M059J (cell line): ENCODE measurements around the gene ZNF892. TPM values are rescaled to one million over a fixed set of nuclear protein-coding genes. Genes with fewer than 3 reads are reported as not detected.
A peak's percentile ranks its signal among the peaks of the same experiment; 100 is the strongest.
"Not testable (repeated sequence)": the region's sequence is repeated elsewhere in the genome, so short reads cannot be mapped to it uniquely, and the experiment has no call there.

Experiments
- DNase-seq: peaks from one replicate; pipeline ENCODE4 v3.0.0-alpha.2; 2012; ENCODE audit warnings: low read depth
- total RNA-seq: library from RNA; depleted of rRNA; stranded (reverse); fragments of >200 nt; shearing (Covaris generic); gene quantifications from 2 replicates; pipeline ENCODE4 v1.2.3, GENCODE V29; 2014; rRNA removed

ZNF892 gene
- total RNA-seq, 1 experiment from 2014 or later: 2.7 TPM

DNA sequence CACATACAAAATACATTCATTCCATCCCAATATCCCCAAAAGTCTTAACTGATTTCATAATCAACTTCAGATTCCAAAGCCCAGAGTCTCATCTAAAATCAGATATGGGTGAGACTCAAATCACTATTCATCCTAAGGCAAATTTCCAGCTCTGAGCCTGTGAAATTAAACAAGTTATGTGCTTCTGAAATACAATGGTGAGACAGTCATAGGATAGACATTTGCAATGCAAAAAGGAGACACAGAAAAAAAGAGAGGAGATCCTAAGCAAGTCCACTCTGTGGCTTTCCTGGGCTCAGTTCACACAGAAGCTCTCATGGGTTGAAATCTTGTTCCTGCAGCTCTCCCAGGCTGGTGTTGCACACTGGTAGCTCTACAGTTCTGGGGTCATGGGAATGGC, 18.3 kb downstream of the ZNF892 start:
- peak; percentile 7 for DNase-seq

DNA sequence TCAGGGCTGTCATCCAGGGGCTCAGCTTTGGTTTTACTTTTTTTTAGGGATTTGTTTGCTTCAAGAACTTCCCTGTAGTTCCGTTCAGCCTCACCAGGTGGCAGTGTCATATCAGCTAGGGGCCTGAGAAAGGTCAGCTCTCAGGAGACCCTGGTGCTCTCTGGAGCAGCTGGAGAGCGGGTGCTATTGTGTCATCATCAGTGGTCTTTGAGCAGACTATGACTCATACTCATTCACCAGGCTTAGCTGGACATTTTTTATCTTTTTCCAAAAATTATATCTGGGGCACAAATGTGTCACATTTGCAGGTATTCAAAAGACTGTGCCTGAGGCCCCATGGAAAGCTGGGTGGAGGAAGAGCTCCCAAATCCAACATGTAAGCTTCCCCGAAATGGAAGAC, 24.4 kb downstream of the ZNF892 start:
- peak; percentile 81 for DNase-seq

DNA sequence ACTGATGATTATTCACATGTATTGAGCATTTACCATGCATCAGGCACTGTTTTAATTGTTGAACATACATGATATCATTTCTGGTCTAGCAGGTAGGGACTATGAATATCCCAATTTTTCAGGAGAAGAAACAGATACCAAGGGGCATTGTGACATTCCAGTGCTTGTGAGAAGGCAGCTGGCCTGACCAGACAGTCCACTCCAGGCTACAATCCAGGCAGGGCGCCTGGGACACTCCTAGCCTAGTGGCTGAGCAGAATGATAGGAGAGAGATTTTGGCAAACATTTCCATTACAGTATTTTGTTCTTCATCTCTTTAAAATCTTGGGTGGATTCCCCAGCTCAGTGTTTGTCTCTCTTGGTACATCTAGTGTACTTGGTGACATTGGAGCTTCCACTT, 24.9 kb downstream of the ZNF892 start:
- DNase-seq: peak; percentile 6

DNA sequence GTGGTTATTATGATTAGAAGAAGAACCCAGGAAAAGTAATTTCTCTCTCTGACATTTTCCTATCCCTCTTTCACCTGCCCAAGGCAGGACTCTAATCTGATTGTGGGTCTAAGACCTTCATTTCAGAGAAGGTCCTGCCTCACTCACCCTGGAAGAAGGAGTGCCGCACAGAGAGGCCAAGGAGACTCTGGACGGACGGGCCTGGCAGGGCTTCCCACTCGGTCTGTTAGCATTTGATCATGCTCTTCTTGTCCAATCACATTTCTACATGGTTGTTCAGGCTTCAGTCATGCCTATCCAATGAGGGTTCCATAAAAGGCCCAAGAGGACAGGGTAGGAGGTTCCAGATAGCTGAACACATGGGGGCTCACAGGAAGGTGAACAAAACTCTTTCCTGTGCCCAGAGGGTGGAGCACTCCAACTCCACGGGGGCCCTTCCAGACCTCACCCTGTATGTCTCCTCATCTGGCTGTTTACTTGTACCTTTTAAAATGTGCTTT, 27.0 kb downstream of the ZNF892 start:
- DNase-seq: no peak

DNA sequence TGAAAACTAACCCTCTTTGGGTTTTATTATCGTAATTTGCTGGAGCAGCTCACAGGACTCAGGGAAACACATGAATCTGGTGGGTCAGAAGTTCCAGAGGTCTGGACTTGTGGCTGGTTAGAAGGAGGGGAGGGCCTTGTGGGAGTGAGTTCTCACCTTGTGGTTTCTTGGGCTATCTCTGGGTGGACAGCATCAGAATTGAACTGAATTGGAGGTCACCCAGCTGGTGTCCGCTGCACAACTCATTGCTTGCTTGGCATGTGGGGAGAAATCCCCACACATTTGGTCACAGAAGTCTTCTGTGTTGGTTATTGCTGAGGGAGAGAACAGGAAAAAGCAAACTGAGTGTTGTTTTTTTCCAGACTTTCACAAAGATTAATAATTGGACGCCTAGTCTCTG, 27.5 kb downstream of the ZNF892 start:
- peak; percentile 4 for DNase-seq

DNA sequence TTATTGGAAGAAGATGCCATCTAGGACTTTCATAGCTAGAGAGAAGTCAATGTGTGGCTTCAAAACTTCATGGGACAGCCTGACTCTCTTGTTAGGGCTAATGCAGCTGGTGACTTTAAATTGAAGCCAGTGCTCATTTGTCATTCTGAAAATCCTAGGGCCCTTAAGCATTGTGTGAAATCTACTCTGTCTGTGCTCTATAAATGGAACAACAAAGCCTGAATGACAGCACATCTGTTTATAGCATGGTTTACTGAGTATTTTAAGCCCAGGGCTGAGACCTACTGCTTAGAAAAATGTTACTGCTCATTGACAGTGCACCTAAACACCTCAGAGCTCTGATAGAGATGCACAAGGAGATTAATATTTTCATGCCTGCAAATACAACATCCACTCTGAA, 30.8 kb downstream of the ZNF892 start:
- no peak for DNase-seq

DNA sequence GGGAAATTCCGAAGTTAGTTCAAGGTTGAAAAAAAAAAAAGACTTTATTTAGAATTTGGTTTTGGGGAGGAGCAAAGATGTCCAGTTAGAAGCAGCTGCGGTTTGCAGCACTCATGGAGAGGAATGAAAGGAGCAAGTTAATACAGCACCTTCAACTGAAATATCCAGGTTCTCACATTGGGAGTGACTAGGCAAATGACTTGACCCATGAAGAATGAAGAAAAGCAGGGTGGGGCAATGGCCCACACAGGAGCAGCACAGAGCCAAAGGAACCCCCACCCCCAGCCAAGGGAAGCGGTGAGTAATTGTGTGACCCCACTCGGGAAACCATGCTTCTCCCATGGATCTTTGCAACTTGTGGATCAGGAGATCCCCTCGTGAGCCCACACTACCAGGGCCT, 32.8 kb downstream of the ZNF892 start:
- DNase-seq: peak; percentile 40

DNA sequence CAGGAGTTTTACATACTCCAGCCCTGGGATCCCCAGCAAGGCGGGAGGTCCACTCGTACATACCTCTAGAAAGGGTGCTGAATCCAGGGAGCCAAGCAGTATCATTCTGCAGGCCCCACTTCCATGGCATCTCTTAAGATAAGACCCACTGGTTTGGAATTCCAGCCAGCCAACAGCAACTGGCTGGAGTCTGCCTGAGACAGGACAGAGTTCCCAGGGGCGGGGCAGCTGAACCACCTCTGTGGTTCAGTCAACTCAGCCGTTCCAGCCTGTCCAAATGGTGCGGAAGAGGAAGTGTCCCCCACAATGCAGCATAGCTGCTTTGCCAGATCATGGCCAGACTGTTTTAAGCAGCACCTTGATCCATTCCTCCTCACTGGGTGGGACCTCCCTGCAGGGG, 33.2 kb downstream of the ZNF892 start:
- DNase-seq: no peak

DNA sequence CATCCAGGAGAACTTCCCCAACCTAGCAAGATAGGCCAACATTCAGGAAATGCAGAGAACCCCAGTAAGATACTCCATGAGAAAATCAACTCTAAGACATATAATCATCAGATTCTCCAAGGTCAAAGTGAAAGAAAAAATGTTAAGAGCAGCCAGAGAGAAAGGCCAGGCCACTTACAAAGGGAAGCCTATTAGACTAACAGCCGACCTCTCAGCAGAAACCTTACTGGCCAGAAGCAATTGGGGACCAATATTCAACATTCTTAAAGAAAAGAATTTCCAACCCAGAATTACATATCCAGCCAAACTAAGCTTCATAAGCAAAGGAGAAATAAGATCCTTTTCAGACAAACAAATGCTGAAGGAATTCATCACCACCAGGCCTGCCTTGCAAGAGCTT, 34.8 kb downstream of the ZNF892 start:
- not testable (repeated sequence) for DNase-seq

Other genes with a start within 250 kb of the ZNF892 start
- gene MAL, start 181.8 kb upstream of the ZNF892 start, total RNA-seq: 11.3 and 14.7 TPM in 2 replicates
- gene MRPS5, start 85.7 kb upstream of the ZNF892 start, total RNA-seq: 66.4 and 66.8 TPM in 2 replicates
- gene ZNF514, start 47.7 kb upstream of the ZNF892 start, total RNA-seq: 2.7 and 6.1 TPM in 2 replicates
- 7.4 and 8.1 TPM in 2 replicates for gene ZNF2, start 41.7 kb upstream of the ZNF892 start, total RNA-seq
- gene PROM2, start 66.9 kb downstream of the ZNF892 start, total RNA-seq: 2.9 and 3.6 TPM in 2 replicates
- 3.3 and 5.8 TPM in 2 replicates for gene KCNIP3, start 89.8 kb downstream of the ZNF892 start, total RNA-seq
- 25.7 and 32.3 TPM in 2 replicates for gene FAHD2A, start 195.2 kb downstream of the ZNF892 start, total RNA-seq